Esophagus (tissue), 2 donors: ENCODE data around the gene DNALI1. TPM values are rescaled to one million over a fixed set of nuclear protein-coding genes. Genes with fewer than 3 reads are reported as not detected.
"Not testable (repeated sequence)": the region's sequence is repeated elsewhere in the genome, so short reads cannot be mapped to it uniquely, and the experiment has no call there.

Source experiments
- H3K27ac ChIP-seq, 2 donors: one replicate each; pipeline ENCODE4 v1.5.1; 2013; ENCODE audit warnings: low read depth in 2 of 2, mild to moderate bottlenecking in 2 of 2, inconsistent platforms in 1 of 2, low read length in 1 of 2, moderate library complexity in 1 of 2
- H3K27me3 ChIP-seq, 2 donors: one replicate each; pipeline ENCODE4 v1.6.1; 2013; ENCODE audit warnings: low read length in 2 of 2, control low read depth in 1 of 2, mild to moderate bottlenecking in 1 of 2; ENCODE audit not compliant: insufficient read depth in 2 of 2, control insufficient read depth in 1 of 2
- H3K36me3 ChIP-seq, 2 donors: one replicate each; pipeline ENCODE4 v1.6.1; 2013; ENCODE audit warnings: low read length in 1 of 2; ENCODE audit not compliant: control insufficient read depth in 2 of 2, insufficient read depth in 2 of 2
- H3K4me1 ChIP-seq, 2 donors: one replicate each; pipeline ENCODE4 v1.6.1; 2013; ENCODE audit warnings: low read length in 1 of 2; ENCODE audit not compliant: control insufficient read depth in 2 of 2, insufficient read depth in 2 of 2
- H3K4me3 ChIP-seq, 2 donors: one replicate each; pipeline ENCODE4 v1.5.1; 2013; ENCODE audit warnings: low read length in 2 of 2, mild to moderate bottlenecking in 2 of 2, low read depth in 1 of 2, moderate library complexity in 1 of 2
- H3K9me3 ChIP-seq, 2 donors: one replicate each; pipeline ENCODE4 v1.6.1; 2013; ENCODE audit warnings: mild to moderate bottlenecking in 2 of 2, low read depth in 1 of 2, low read length in 1 of 2, moderate library complexity in 1 of 2; ENCODE audit not compliant: control insufficient read depth in 2 of 2, insufficient read depth in 1 of 2
- WGBS, 2 donors: extraction: QIAGEN DNeasy Blood & Tissue Kit; methylation state at CpG; one replicate each; pipeline ENCODE4 v1.1.7; 2013; 5-methylcytosine and 5-hydroxymethylcytosine counted together
- polyA plus RNA-seq, 2 donors: library from polyadenylated mRNA; stranded (reverse); fragments of 200-250 nt; gene quantifications; one replicate each; pipeline ENCODE4 v1.2.3, GENCODE V29; 2013
- donor health status: healthy with polysubstance abuse.
- donor health status: Bipolar disorder and iron deficiency.

DNALI1 gene
- polyA plus RNA-seq, 2 donors: 1.1 to 1.3 TPM

DNA sequence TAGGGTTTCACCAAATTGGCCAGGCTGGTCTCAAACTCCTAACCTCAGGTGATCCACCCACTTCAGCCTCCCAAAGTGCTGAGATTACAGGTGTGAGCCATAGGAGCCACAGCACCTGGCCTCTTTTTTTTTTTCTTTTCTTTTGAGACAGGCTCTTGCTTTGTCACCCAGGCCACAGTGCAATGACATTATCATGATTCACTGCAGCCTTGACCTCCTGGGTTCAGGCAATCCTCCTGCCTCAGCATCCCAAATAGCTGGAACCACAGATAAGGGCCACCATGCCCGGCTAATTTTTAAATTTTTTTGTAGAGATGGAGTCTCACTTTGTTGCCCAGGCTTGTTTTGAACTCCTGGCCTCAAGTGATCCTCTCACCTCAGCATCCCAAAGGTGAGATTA is 26.9 kb upstream of the DNALI1 start:
- H3K4me3 ChIP-seq, H3K4me1 ChIP-seq, H3K36me3 ChIP-seq, H3K27ac ChIP-seq, H3K27me3 ChIP-seq, H3K9me3 ChIP-seq: not testable (repeated sequence)
- WGBS, 2 donors: 63 to 89% methylated on average over 1 of the region's 1 CpG

DNA sequence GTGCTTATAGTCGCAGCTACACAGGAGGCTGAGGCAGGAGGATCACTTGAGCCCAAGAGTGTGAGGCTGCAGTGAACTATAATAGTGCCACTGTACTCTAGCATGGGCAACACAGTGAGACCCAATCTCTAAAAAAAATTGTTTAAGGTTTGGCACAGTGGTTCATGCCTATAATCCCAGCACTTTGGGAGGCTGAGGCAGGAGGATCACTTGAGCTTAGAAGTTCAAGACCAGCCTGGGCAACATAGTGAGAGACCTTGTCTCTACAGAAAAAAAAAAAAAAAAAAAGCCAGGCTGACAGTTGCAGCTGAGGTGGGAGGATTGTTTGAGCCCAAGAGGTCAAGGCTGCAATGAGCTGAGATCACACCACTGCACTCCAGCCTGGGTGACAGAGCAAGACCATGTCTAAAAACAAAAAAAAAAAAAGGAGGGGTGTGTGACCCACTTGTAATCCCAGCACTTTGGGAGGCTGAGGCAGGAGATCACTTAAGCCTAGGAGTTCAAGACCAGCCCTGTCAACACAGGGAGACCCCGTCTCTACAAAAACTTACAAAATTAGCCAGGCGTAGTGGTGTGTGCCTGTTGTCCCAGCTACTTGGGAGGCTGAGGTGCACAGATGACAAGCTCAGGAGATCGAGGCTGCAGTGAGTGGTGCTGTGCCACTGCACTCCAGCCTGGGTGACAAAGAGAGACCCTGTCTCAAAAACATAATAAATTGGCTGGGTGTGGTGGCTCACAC is 24.2 kb upstream of the DNALI1 start:
- not testable (repeated sequence) for H3K27ac ChIP-seq, H3K4me3 ChIP-seq
- 93 to 96% methylated on average over 4 of the region's 4 CpGs for WGBS, 2 donors

DNA sequence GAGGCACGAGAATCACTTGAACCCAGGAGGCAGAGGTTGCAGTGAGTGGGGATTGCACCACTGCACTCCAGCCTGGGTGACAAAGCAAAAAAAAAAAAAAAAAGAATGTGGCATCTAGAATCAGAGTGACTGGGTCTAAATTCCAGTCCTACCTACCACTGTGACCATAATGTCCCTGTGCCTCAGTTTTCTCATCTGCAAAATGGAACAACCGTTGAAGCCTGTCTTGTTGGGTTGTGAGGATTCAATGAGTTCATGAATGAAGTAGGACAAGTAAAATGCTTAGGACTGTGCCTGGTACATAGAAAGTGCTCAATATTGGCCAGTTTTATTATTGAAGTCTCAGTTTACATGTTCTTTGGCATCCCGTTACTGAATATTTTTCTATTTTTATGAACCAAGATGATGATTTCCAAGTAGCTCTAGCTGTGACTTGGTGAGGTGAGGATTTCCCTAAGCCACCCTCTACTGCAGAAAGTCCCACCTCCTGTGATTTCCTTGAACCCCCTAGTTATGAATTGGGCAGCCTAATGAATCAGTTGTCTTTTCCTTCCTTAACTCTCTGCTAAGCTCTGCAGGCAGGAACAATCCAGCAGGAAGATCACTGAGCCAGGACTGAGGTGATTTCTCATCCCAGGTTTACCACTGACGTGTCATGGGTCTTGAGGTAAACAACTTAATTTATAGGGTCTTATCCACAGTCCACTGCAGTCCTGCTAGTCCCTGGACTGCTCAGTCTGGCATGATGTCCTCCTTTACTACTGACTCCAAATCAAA is 23.2 kb upstream of the DNALI1 start:
- WGBS, 2 donors: 83 to 93% methylated on average over 4 of the region's 4 CpGs
- Histone ChIP-seq H3K27me3 (no peaks in the 10 kb centered on the region), H3K36me3 (peaks cover 0 to 8% of the 10 kb centered on the region in 2 donors), H3K9me3 (no peaks in the 10 kb centered on the region), H3K4me3 (no peak overlapping the region), H3K27ac (peak overlapping the region in 1 of 2 donors; percentile 37), H3K4me1 (no peaks in the 10 kb centered on the region)

More for the DNA sequence above, 24.2 kb upstream of the DNALI1 start:
- not testable (repeated sequence) for H3K27me3 ChIP-seq, H3K9me3 ChIP-seq, H3K4me1 ChIP-seq, H3K36me3 ChIP-seq

DNA sequence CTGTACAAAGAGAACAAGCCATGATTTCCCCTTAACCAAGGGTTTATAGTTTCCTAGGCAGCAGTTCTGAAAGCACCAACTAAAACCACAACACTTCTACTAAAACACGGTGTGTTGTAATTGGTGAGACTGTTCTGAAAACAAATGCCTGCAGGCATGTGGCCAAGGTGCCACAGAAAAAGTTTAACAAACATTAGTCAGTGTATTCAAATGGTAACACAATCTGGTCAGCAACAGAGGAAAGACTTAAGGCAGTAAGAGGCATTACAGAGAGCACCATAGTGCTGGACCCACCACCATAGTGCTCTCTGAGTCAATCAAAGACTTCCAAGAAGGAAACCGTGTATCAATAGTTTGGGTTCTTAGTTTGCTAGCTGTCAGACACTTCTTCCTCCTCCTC is 19.4 kb upstream of the DNALI1 start:
- Histone ChIP-seq H3K9me3 (no peaks in the 10 kb centered on the region), H3K27me3 (no peaks in the 10 kb centered on the region), H3K4me3 (no peak overlapping the region), H3K27ac (no peak overlapping the region), H3K36me3 (peaks cover 6 to 18% of the 10 kb centered on the region in 2 donors), H3K4me1 (no peaks in the 10 kb centered on the region)
- WGBS, 2 donors: 60 to 68% methylated on average over 2 of the region's 2 CpGs

DNA sequence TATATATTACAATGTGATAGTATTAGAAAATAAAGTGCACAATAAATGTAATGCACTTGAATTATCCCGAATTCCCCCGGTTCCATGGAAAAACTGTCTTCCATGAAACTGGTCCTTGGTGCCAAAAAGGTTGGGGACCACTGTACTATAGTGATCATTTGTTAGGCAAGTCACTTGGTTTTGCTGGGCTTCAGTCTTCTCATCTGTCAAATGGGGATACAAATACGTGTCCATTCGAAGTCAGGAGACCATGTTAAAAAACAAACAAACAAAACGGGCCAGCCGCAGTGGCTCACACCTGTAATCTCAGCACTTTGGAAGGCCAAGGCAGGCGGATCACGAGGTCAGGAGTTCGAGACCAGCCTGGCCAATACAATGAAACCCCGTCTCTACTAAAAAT is 17.6 kb upstream of the DNALI1 start:
- peaks cover 6 to 20% of the 10 kb centered on the region in 2 donors for H3K36me3 ChIP-seq
- H3K9me3 ChIP-seq, H3K27ac ChIP-seq, H3K4me3 ChIP-seq, H3K4me1 ChIP-seq, H3K27me3 ChIP-seq: not testable (repeated sequence)
- 90 to 93% methylated on average over 10 of the region's 10 CpGs for WGBS, 2 donors

DNA sequence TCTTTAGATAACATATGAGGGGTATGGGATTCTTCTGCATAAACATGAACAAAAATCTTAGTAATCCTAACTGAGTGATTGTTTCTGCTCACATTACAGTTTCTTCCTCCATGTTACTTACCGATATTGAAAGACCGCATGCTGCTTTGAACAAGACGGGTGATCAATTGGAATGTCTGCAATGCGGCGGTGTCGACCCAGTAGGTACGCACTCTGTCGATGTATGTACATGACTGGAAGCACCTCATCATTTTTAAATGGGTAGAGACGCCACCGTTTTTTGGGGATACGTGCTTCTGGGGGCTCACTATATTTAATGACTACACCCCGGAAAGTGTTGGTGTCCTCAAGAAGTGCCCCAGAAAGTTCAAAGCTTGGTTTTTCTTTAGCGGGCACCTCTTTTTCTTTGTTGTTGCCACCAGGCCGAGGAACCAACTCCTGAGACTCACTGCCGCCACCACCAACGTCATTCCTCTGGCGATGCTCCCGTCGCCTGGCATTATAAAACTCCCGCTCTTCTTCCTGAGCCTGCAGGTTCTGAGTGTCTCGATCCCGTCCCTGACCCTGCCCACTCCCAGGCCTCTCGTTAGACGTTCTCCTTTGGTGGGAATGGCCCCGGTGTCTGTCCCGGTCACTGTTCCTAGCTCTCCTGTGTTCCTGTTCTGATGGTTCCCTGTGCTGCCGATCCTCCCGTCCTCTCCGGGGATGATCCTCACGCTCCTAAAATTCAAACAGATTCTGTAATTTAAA is 16.5 kb upstream of the DNALI1 start:
- WGBS, 2 donors: 95% methylated on average over 30 of the region's 30 CpGs
- Histone ChIP-seq H3K4me1 (no peaks in the 10 kb centered on the region), H3K27ac (no peak overlapping the region), H3K9me3 (no peaks in the 10 kb centered on the region), H3K36me3 (peaks cover 10 to 28% of the 10 kb centered on the region in 2 donors), H3K4me3 (no peak overlapping the region), H3K27me3 (no peaks in the 10 kb centered on the region)

DNA sequence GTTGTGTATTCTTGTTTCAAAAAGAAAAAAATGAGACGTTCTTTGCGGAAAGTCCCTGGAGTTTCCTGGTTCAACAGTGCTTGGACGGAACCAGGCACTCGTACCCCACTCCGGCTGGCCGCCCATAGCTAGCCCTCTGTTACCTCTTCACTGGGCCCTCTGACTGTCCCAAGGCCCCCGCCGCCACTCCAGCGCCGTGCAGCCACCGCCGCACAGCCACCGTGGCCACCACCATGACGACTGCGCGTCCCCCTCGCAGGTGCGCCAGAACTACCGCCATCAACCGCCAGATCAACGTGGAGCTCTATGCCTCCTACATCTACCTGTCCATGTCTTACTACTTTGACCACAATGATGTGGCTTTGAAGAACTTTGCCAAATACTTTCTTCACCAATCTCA is 12.2 kb upstream of the DNALI1 start:
- Histone ChIP-seq H3K9me3 (no peaks in the 10 kb centered on the region), H3K36me3 (peaks cover 18 to 21% of the 10 kb centered on the region in 2 donors), H3K4me1 (no peaks in the 10 kb centered on the region), H3K4me3 (no peak overlapping the region), H3K27ac (no peak overlapping the region), H3K27me3 (no peaks in the 10 kb centered on the region)
- 95 to 98% methylated on average over 21 of the region's 21 CpGs for WGBS, 2 donors

DNA sequence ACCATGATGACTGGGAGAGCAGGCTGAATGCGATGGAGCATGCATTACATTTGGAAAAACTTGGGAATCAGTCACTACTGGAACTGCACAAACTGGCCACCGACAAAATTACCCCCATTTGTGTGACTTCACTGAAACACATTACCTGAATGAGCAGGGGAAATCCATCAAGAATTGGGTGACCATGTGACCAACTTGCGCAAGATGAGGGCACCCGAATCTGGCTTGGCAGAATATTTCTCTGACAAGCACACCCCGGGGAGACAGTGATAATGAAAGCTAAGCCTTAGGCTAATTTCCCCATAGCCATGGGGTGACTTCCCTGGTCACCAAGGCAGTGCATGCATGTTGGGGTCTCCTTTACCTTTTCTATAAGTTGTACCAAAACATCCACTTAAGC is 11.7 kb upstream of the DNALI1 start:
- H3K9me3 ChIP-seq: no peaks in the 10 kb centered on the region
- no peaks in the 10 kb centered on the region for H3K27me3 ChIP-seq
- no peaks in the 10 kb centered on the region for H3K4me1 ChIP-seq
- peaks cover 18% of the 10 kb centered on the region in 2 donors for H3K36me3 ChIP-seq
- H3K27ac ChIP-seq: no peak overlapping the region
- no peak overlapping the region for H3K4me3 ChIP-seq
- WGBS, 2 donors: 69 to 80% methylated on average over 5 of the region's 5 CpGs

DNA sequence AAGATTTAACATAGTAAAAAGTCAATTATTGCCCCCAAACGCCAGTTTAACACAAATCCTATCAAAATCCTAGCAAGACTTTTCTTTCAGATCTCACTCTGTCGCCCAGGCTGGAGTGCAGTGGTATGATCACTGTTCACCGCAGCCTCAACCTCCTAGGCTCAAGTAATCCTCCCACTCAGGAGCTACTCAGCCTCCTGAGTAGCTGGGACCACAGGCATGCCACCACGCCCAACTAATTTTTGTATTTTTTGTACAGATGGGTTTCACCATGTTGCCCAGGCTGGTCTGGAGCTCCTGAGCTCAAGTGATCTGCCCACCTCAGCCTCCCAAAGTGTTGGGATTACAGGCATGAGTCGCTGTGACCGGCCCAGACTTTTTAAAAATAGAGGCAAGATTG is 7.4 kb upstream of the DNALI1 start:
- Histone ChIP-seq H3K36me3 (peaks cover 12 to 14% of the 10 kb centered on the region in 2 donors), H3K27ac (no peak overlapping the region)
- WGBS, 2 donors: 93 to 94% methylated on average over 6 of the region's 6 CpGs

More for the DNA sequence above, 7.4 kb upstream of the DNALI1 start:
- H3K4me1 ChIP-seq: peaks cover 0 to 6% of the 10 kb centered on the region in 2 donors
- no peaks in the 10 kb centered on the region for H3K27me3 ChIP-seq
- H3K4me3 ChIP-seq: no peak overlapping the region
- no peaks in the 10 kb centered on the region for H3K9me3 ChIP-seq
